HG03159 (cell line): ENCODE data around the gene DCBLD2.

Experiments used
- ATAC-seq: cut with Tn5 transposase; IDR thresholded peaks from one replicate; pipeline ENCODE4 v1.9.1; 2021; ENCODE audit warnings: mild to moderate bottlenecking, moderate library complexity; ENCODE audit not compliant: unreplicated experiment

Gene DCBLD2, protein sequence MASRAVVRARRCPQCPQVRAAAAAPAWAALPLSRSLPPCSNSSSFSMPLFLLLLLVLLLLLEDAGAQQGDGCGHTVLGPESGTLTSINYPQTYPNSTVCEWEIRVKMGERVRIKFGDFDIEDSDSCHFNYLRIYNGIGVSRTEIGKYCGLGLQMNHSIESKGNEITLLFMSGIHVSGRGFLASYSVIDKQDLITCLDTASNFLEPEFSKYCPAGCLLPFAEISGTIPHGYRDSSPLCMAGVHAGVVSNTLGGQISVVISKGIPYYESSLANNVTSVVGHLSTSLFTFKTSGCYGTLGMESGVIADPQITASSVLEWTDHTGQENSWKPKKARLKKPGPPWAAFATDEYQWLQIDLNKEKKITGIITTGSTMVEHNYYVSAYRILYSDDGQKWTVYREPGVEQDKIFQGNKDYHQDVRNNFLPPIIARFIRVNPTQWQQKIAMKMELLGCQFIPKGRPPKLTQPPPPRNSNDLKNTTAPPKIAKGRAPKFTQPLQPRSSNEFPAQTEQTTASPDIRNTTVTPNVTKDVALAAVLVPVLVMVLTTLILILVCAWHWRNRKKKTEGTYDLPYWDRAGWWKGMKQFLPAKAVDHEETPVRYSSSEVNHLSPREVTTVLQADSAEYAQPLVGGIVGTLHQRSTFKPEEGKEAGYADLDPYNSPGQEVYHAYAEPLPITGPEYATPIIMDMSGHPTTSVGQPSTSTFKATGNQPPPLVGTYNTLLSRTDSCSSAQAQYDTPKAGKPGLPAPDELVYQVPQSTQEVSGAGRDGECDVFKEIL

GRCh38 chr3:98901392-98902350 is at the start of gene DCBLD2:
DCBLD2 (minus strand) TSS chr3:98901695; CDS start chr3:98901326, 369 bp downstream.
- ATAC-seq = peak; percentile 100

GRCh38 chr3:98945666-98946065 is 44.2 kb upstream of the DCBLD2 start:
- ATAC-seq = no peak

DNA sequence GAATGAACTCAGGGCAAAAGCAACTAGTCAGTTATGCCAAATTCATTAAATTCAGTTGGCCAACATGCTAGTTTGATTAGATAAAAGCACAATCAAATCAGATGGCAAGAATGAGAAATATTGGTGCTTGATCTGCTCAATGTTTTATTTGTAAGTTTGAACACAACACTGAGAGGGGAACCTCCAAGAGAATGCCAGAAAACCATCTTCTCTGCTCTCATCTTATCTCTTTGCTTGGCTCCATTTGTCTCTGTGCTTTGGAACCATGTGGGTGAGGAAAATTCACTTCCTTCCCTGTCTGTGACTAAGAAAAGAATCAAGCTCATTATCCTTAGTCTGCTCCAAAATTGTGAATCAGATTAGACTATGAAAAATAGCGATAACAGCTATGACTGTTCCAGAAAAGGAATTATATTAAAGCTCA is 43.6 kb upstream of the DCBLD2 start:
- ATAC-seq = no peak

- ATAC-seq = no peak
Measured at GRCh38 chr3:98930413-98930812, 28.9 kb upstream of the DCBLD2 start.

DNA sequence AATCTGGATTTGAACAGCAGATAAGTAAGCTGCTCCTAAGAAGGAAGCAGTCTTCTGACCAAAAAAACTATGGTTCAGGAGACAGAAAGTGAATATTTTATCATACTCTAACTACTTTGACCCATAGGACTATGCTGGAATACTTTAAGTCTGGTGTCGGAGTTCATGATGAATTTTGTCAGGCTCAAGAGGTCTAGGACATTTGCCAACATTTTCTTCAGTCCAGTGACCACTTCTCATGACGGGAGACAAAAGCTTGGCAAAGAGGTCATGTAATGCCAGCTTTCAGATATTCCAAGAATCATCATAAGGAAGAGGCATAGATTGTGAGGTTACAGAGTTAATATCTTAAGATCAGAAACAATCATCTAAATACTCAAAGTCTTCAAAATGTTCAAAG is 20.5 kb upstream of the DCBLD2 start:
- no peak for ATAC-seq

DNA sequence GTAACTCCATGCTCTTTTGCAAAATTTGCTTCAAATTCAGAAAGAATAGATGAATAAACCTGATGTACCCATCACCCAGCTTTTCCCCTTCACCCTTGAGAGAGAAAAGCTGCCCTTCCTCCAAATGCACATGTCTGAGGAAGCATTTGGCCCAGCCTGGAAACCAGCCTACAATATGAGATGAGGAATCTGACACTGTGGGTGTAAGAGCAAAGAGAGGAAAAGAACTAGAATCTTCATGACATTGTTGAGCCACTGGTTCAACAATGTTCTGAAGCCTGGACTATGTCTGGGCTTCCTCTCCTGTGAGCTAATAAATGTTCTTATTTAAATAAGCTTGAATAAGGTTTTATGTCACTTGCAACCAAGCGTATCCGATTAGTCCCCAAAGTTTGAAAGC is 18.7 kb upstream of the DCBLD2 start:
- no peak for ATAC-seq

DNA sequence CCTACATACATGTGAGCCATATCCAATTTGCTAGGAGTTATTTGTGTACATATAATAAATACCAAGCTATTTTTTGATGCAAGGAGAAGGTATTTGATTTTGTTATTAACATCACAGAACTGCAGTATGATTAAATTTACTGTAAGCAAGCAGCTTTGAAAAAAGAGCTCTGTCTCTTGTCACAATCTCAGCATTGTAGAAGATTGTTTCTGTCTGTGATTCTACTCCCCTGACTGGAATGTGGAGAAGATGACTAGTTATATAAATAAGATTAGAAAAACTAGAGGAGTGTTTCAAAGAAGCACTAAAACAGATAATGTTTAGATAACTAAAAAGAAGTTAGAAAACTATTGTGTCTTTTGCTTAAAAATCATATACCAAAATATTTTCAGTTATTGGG is 17.1 kb upstream of the DCBLD2 start:
- no peak for ATAC-seq

DNA sequence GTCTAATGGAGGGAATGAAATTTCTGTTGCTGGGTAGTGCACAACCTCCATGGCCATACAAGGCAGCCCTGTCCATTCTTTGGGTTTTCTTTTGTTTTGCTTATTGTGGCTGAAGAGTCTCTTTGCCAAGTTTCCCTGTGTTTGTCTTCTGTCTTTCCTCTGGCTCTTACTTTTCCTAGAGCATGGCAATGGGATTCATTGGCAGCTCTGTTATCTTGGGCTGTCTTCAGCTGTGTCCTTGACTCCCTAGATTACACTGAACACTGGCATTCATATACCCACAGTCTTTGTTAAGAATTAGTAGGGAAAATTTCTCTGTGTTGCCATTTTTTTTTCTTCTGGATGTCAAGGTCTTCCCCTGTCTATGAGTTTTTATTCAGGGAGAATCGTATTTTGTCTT is 16.1 kb upstream of the DCBLD2 start:
- ATAC-seq = no peak

GRCh38 chr3:98914210-98915080 is 12.9 kb upstream of the DCBLD2 start:
- ATAC-seq = no peak

DNA sequence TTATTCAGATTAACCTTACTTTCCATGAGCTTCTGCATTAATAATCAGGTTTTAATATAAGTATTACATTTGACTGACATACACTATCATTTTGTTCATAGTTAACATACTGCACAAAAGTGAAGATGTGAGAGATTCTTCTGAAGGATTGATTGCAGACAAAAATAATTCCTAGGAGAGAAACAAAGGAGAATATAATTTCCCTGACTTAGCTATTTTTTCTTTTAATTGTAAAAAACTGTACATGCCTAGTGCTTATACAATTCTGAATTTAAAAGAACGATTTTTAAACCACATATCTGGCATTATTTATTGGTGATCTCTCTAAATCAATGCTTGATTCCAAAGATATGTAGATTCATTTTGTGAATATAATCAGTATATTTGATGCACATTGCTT is 11.0 kb upstream of the DCBLD2 start:
- no peak for ATAC-seq

DNA sequence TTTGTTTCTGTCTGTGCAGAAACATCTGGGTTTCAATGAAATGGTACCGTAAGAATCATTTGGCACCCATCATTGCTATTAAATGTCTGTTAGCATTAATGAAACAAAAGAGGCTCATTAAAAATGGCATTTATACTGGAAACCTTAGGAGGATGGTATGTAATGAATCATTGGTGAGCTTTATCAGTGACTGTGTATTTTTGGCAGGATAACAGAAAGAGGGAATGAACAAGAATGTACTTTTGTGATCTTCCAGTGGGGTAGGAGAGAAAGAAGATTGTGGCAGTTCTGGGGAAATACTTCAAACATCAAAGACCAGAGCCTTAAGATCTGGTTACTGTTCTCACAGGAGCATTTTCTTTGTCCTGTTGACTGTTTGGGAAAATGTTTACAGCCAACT is 4.7 kb upstream of the DCBLD2 start:
- no peak for ATAC-seq

DNA sequence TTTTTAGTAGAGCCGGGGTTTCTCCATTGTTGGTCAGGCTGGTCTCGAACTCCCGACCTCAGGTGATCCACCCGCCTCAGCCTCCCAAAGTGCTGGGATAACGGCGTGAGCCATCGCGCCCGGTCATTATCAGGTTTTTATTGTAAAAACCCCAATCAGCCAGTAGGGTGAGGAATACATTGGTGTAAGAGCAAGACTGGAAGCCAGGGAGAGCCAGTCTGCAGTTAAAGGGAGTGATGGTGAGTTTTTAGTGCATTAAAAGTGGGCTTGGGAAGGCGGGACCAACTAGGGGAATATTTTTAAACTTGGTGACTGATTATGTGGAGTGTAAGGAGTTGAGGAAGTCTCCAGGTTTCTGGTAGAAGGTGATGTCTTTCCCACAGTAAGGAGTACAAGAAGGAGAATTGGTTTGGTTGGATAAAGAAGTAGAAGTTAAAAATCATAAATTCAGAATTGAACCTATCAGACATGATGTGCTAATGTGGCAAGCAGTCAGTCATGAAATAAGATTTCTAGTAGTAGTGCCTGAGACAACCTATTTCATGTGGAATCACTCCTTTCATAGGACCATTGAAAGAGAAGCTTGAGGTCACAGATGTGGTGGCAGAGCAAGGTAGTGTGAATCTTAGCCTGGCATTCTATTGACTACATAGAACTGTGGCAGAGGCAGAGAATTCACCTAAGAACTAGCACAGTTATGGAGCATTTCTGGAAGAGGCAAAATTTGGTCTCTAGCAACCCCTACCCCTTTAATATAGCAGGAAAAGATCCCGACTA is 2.4 kb upstream of the DCBLD2 start:
- ATAC-seq = no peak

DNA sequence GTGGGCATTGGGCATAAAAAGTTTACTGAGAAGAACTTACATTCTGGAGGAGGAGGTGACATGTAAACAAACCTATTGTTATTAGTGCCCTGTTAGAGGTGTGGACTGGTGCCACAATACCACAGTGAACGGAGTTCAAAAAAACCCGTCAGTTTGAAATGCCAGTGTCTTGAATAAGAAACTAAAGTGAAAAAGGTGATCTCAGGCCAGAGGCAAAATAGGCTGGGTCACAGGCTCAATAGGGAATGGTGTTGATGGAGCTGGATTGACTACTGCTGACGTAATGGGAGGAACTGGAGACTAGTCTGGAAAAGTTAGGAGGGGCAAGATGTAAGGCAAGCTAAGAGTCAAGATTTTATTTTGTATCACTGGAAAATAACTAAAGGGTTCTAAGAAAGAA is 1.6 kb upstream of the DCBLD2 start:
- no peak for ATAC-seq

DNA sequence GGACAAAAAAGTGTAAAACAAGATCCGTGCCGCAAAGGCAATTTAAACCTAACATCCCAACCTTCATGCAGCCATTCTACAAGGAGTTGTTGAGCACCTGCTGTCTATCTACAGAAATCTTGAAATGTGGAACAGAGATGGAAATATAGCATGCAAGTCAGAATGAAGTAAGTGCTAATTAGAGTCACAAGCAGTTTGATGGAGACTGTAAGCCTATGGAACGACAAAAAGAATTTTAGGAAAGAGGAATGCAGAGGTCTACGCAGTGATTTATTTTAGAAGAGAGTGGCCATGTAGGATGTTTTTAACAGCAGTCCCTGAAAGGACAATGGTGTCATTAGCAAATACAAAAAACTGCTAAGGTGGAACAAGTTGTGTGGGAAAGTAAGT is 851 bp upstream of the DCBLD2 start:
- ATAC-seq = no peak

DNA sequence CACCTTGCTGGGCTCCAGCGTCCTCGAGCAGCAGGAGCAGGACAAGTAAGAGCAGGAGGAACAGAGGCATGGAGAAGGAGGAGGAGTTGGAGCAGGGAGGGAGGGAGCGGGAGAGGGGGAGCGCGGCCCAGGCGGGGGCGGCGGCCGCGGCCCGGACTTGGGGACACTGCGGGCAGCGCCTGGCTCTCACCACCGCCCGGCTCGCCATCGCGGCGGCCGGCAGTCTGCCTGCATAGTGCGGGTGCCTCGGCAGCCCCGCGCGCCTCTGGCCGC is 440 bp downstream of the DCBLD2 start:
- peak; percentile 24 for ATAC-seq

- no peak for ATAC-seq
Measured at GRCh38 chr3:98900265-98901118, 1.0 kb downstream of the DCBLD2 start.

DNA sequence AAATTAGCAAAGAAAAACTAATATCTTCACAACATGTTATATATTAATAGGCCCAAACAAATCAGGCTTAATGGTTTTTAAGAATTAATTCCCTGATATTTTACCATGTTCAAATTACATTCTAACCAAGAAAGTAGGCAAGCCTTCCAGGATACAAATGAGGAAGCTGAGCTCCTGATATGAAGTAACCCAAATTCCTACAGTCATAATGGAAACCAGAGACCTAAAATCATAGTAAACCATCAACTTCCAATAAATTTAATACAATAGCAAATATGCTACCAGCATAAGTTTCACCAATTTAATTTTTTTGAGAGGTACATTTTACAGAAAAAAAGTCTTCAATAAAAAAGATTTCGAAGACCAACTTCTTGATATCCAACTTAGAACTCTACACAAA is 3.8 kb downstream of the DCBLD2 start:
- no peak for ATAC-seq

- ATAC-seq = no peak
Measured at GRCh38 chr3:98894791-98895576, 6.5 kb downstream of the DCBLD2 start.
